H9 (cell line): ENCODE results near the gene LSP1. TPM values are rescaled to one million over a fixed set of nuclear protein-coding genes. Genes with fewer than 3 reads are reported as not detected.

Experiments used
- DNase-seq: peaks from one replicate; pipeline ENCODE4 v3.0.0-alpha.2; 2017
- H2AFZ ChIP-seq: one replicate; pipeline ENCODE4 v1.6.1; 2013; ENCODE audit warnings: mild to moderate bottlenecking, low read length, control low read depth, moderate library complexity
- H2AK5ac ChIP-seq: 2 replicates; pipeline ENCODE4 v1.6.1; 2013; ENCODE audit warnings: low read length, control low read depth, mixed read lengths; ENCODE audit not compliant: insufficient read length
- H2BK120ac ChIP-seq: one replicate; pipeline ENCODE4 v1.6.1; 2013; ENCODE audit warnings: low read depth, mild to moderate bottlenecking, low read length, control low read depth, inconsistent platforms; ENCODE audit not compliant: poor library complexity, severe bottlenecking
- H2BK12ac ChIP-seq: 2 replicates; pipeline ENCODE4 v1.6.1; 2013; ENCODE audit warnings: low read length, control low read depth, mixed read lengths, low read depth; ENCODE audit not compliant: insufficient read length
- H2BK15ac ChIP-seq: 2 replicates; pipeline ENCODE4 v1.6.1; 2013; ENCODE audit warnings: low read depth, low read length, control low read depth
- H2BK20ac ChIP-seq: one replicate; pipeline ENCODE4 v1.6.1; 2013; ENCODE audit warnings: low read depth, mild to moderate bottlenecking, low read length, control low read depth, inconsistent platforms; ENCODE audit not compliant: poor library complexity, severe bottlenecking
- H2BK5ac ChIP-seq: 2 replicates; pipeline ENCODE4 v1.6.1; 2013; ENCODE audit warnings: low read length, control low read depth, mixed read lengths; ENCODE audit not compliant: insufficient read length
- H3K14ac ChIP-seq: 2 replicates; pipeline ENCODE4 v1.6.1; 2013; ENCODE audit warnings: low read length, control low read depth; ENCODE audit not compliant: insufficient read depth
- H3K18ac ChIP-seq: 2 replicates; pipeline ENCODE4 v1.6.1; 2013; ENCODE audit warnings: low read depth, mild to moderate bottlenecking, mixed read lengths, low read length, control low read depth; ENCODE audit not compliant: insufficient read length
- H3K23ac ChIP-seq: 2 replicates; pipeline ENCODE4 v1.6.1; 2013; ENCODE audit warnings: low read length, control low read depth, mixed read lengths, low read depth; ENCODE audit not compliant: insufficient read length
- H3K23me2 ChIP-seq: 2 replicates; pipeline ENCODE4 v1.6.1; 2013; ENCODE audit warnings: low read depth, mild to moderate bottlenecking, mixed read lengths, low read length, control low read depth; ENCODE audit not compliant: insufficient read length, poor library complexity, severe bottlenecking
- H3K27ac ChIP-seq: 2 replicates; pipeline ENCODE4 v1.5.1; 2013; ENCODE audit warnings: low read length, control low read depth, mixed read lengths, low read depth; ENCODE audit not compliant: insufficient read length
- H3K27me3 ChIP-seq: 2 replicates; pipeline ENCODE4 v1.6.1; 2013; ENCODE audit warnings: low read length, control low read depth, inconsistent platforms; ENCODE audit not compliant: insufficient read depth
- H3K4ac ChIP-seq: 2 replicates; pipeline ENCODE4 v1.6.1; 2013; ENCODE audit warnings: low read depth, mild to moderate bottlenecking, control low read depth, inconsistent platforms, low read length, moderate library complexity
- H3K4me1 ChIP-seq: 2 replicates; pipeline ENCODE4 v1.6.1; 2013; ENCODE audit warnings: low read length, control low read depth, inconsistent platforms; ENCODE audit not compliant: insufficient read depth
- H3K4me2 ChIP-seq: 2 replicates; pipeline ENCODE4 v1.6.1; 2013; ENCODE audit warnings: low read length, control low read depth, mixed read lengths; ENCODE audit not compliant: insufficient read length, insufficient read depth
- H3K56ac ChIP-seq: 2 replicates; pipeline ENCODE4 v1.6.1; 2013; ENCODE audit warnings: low read depth, mild to moderate bottlenecking, mixed read lengths, low read length, control low read depth; ENCODE audit not compliant: insufficient read length
- H3K79me1 ChIP-seq: 2 replicates; pipeline ENCODE4 v1.6.1; 2013; ENCODE audit warnings: low read depth, mild to moderate bottlenecking, moderate library complexity, low read length, control low read depth, inconsistent platforms; ENCODE audit not compliant: insufficient read depth, poor library complexity, severe bottlenecking
- H3K79me2 ChIP-seq: 2 replicates; pipeline ENCODE4 v1.6.1; 2013; ENCODE audit warnings: low read length, control low read depth, inconsistent platforms; ENCODE audit not compliant: insufficient read depth
- H3K9ac ChIP-seq: 2 replicates; pipeline ENCODE4 v1.6.1; 2013; ENCODE audit warnings: low read length, control low read depth, mixed read lengths; ENCODE audit not compliant: insufficient read length; ENCODE audit errors: extremely low read depth
- H3K9me3 ChIP-seq: one replicate; pipeline ENCODE4 v1.6.1; 2013; ENCODE audit warnings: low read depth, low read length, inconsistent platforms; ENCODE audit not compliant: control insufficient read depth
- H3T11ph ChIP-seq: one replicate; pipeline ENCODE4 v1.6.1; 2013; ENCODE audit warnings: mild to moderate bottlenecking, low read length, control low read depth, inconsistent platforms
- H4K20me1 ChIP-seq: one replicate; pipeline ENCODE4 v1.6.1; 2013; ENCODE audit not compliant: control insufficient read depth, insufficient read length, insufficient read depth
- H4K5ac ChIP-seq: 2 replicates; pipeline ENCODE4 v1.6.1; 2013; ENCODE audit warnings: low read depth, mild to moderate bottlenecking, mixed read lengths, low read length, control low read depth; ENCODE audit not compliant: insufficient read length
- H4K8ac ChIP-seq: replicated peaks from 2 replicates; pipeline ENCODE4 v1.6.1; 2013; ENCODE audit warnings: low read length, control low read depth, mixed read lengths, low read depth; ENCODE audit not compliant: insufficient read length
- H4K91ac ChIP-seq: 2 replicates; pipeline ENCODE4 v1.6.1; 2013; ENCODE audit warnings: low read depth, mild to moderate bottlenecking, moderate library complexity, mixed read lengths, low read length, control low read depth; ENCODE audit not compliant: insufficient read length
- H3K27ac Mint-ChIP-seq, 3 experiments: 2 replicates in 2 of 3; 3 replicates in 1 of 3; pipeline ENCODE4 v1.8.0; 2020 to 2021; ENCODE audit warnings: mixed read lengths in 3 of 3, mild to moderate bottlenecking in 1 of 3, moderate library complexity in 1 of 3
- H3K27me3 Mint-ChIP-seq: 2 replicates; pipeline ENCODE4 v1.8.0; 2021; ENCODE audit warnings: low read depth, mild to moderate bottlenecking, moderate library complexity, mixed read lengths
- H3K36me3 Mint-ChIP-seq, 3 experiments: 2 replicates in 2 of 3; 3 replicates in 1 of 3; pipeline ENCODE4 v1.8.0; 2020 to 2021; ENCODE audit warnings: low read depth in 3 of 3, mixed read lengths in 3 of 3; ENCODE audit not compliant: insufficient read depth in 1 of 3
- H3K4me1 Mint-ChIP-seq, 2 experiments: 2 replicates each; pipeline ENCODE4 v1.8.0; 2020; ENCODE audit warnings: mixed read lengths in 2 of 2
- H3K4me3 Mint-ChIP-seq, 2 experiments: 2 replicates in 1 of 2; 3 replicates in 1 of 2; pipeline ENCODE4 v1.8.0; 2020 to 2021; ENCODE audit warnings: mild to moderate bottlenecking in 2 of 2, mixed read lengths in 2 of 2, moderate library complexity in 1 of 2
- H3K9me3 Mint-ChIP-seq, 2 experiments: 2 replicates in 1 of 2; 3 replicates in 1 of 2; pipeline ENCODE4 v1.8.0; 2020; ENCODE audit warnings: mild to moderate bottlenecking in 2 of 2, mixed read lengths in 2 of 2, moderate library complexity in 1 of 2
- WGBS: extraction: QIAGEN DNeasy Blood & Tissue Kit; methylation state at CpG from one replicate; pipeline ENCODE4 v1.1.7; 2013; ENCODE audit warnings: missing lambda C conversion rate, low lambda C conversion rate, mixed read lengths; ENCODE audit not compliant: insufficient read length; ENCODE audit errors: extremely low coverage; 5-methylcytosine and 5-hydroxymethylcytosine counted together
- total RNA-seq: library from RNA; stranded (reverse); gene quantifications from 2 replicates; pipeline ENCODE4 v1.2.1, GENCODE V29; 2021
- TF ChIP-seq, protein P1 (sequence below): fragments of 200-600 bp; sonication (generic); conservative IDR thresholded peaks from 3 replicates; pipeline ENCODE4 v1.8.0; 2021; ENCODE audit warnings: antibody characterized with exemption, mild to moderate bottlenecking

Gene LSP1
- total RNA-seq, 1 experiment from 2014 or later, result not detected

- H3K56ac ChIP-seq, result no peak overlapping the region
- H3K36me3 Mint-ChIP-seq, result no peaks in the 10 kb centered on the region; a peak in 1 of 7 replicates
- H4K8ac ChIP-seq, result no peak overlapping the region
- no peak overlapping the region for H2AK5ac ChIP-seq
- H2BK5ac ChIP-seq, result no peak overlapping the region
- H3K9ac ChIP-seq, result no peak overlapping the region
- no peak for DNase-seq
- no peaks in the 10 kb centered on the region for H3K27me3 ChIP-seq
- no peaks in the 10 kb centered on the region for H3K4me1 ChIP-seq
- no peak overlapping the region for H3K4me2 ChIP-seq
- no CpG with 5 or more reads among the region's 8 CpGs for WGBS
- H2BK15ac ChIP-seq, result no peak overlapping the region
- no peak overlapping the region for H2BK120ac ChIP-seq
- no peak overlapping the region for H4K5ac ChIP-seq
- H3K4ac ChIP-seq, result no peak overlapping the region
- H3T11ph ChIP-seq, result no peak overlapping the region
- H3K18ac ChIP-seq, result no peak overlapping the region
- H4K20me1 ChIP-seq, result no peaks in the 10 kb centered on the region
- no peaks in the 10 kb centered on the region for H3K9me3 ChIP-seq
- H3K23ac ChIP-seq, result no peak overlapping the region
- no peak overlapping the region for H3K14ac ChIP-seq
- no peak overlapping the region for H2AFZ ChIP-seq
- no peak overlapping the region for H3K4me3 Mint-ChIP-seq
- peaks cover 11% of the 10 kb centered on the region for H3K27me3 Mint-ChIP-seq
- H2BK12ac ChIP-seq, result no peak overlapping the region
- H3K79me2 ChIP-seq, result no peaks in the 10 kb centered on the region
- no peak overlapping the region for H3K27ac Mint-ChIP-seq
- TF ChIP-seq, protein P1, sequence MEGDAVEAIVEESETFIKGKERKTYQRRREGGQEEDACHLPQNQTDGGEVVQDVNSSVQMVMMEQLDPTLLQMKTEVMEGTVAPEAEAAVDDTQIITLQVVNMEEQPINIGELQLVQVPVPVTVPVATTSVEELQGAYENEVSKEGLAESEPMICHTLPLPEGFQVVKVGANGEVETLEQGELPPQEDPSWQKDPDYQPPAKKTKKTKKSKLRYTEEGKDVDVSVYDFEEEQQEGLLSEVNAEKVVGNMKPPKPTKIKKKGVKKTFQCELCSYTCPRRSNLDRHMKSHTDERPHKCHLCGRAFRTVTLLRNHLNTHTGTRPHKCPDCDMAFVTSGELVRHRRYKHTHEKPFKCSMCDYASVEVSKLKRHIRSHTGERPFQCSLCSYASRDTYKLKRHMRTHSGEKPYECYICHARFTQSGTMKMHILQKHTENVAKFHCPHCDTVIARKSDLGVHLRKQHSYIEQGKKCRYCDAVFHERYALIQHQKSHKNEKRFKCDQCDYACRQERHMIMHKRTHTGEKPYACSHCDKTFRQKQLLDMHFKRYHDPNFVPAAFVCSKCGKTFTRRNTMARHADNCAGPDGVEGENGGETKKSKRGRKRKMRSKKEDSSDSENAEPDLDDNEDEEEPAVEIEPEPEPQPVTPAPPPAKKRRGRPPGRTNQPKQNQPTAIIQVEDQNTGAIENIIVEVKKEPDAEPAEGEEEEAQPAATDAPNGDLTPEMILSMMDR, result no peak
- no peaks in the 10 kb centered on the region for H3K23me2 ChIP-seq
- peaks cover 0 to 4% of the 10 kb centered on the region in 2 experiments; a peak in 1 of 4 replicates for H3K4me1 Mint-ChIP-seq
- no peaks in the 10 kb centered on the region for H3K79me1 ChIP-seq
- H3K27ac ChIP-seq, result no peak overlapping the region
- no peak overlapping the region for H4K91ac ChIP-seq
- peaks cover 6% of the 10 kb centered on the region in 2 experiments; a peak in 3 of 5 replicates for H3K9me3 Mint-ChIP-seq
- no peak overlapping the region for H2BK20ac ChIP-seq
Measured at GRCh38 chr11:1916986-1917522, 64.2 kb downstream of the LSP1 start.
